AG04449 (cell line): ENCODE results near the gene EIF2D.

Experiments used
- CTCF ChIA-PET: fragments of 350-600 bp; formaldehyde crosslinking; extraction: SDS; loops from one replicate; lab custom pipeline; 2021; ENCODE audit warnings: antibody characterized with exemption; lab: Yijun Ruan, JAX
- POLR2A ChIA-PET: fragments of 400-600, 350-600 bp; formaldehyde crosslinking; extraction: SDS; loops from one replicate; lab custom pipeline; 2020; ENCODE audit warnings: antibody characterized with exemption, inconsistent platforms; lab: Yijun Ruan, JAX
- DNase-seq: peaks from one replicate; pipeline ENCODE4 v3.0.0-alpha.2; 2010; ENCODE audit warnings: low read depth, low spot score
- H3K4me3 ChIP-seq: 2 replicates; pipeline ENCODE4 v1.5.1; 2011; ENCODE audit warnings: low read depth, mild to moderate bottlenecking, control low read depth, low read length
- TF ChIP-seq, protein P1 (sequence below): IDR thresholded peaks from one replicate; pipeline ENCODE4 v1.5.1; 2011; ENCODE audit warnings: mild to moderate bottlenecking, moderate library complexity, low read length, control low read depth, inconsistent platforms; ENCODE audit not compliant: insufficient read depth; ENCODE audit errors: missing control alignments

Gene EIF2D

DNA sequence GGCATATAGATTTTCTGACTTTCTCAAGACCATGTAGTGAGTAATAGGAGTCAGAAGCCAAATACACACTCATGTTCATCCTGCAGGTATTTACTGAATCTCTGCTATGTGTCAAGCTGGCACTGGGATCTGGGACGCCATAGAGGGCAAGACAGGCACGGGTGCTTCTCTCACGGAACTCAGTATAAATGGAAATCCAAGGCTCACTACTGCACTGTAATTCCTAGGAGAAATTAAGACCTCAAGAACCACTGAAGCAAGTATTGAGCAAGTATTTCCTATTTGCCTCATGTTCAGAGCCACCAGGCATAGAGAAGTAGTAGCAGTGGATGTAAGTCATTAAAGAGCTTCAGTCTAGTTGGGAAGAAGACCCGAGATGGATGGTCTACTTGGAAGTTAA is 38.9 kb downstream of the EIF2D start:
- no peak for DNase-seq
- TF ChIP-seq, protein P1, sequence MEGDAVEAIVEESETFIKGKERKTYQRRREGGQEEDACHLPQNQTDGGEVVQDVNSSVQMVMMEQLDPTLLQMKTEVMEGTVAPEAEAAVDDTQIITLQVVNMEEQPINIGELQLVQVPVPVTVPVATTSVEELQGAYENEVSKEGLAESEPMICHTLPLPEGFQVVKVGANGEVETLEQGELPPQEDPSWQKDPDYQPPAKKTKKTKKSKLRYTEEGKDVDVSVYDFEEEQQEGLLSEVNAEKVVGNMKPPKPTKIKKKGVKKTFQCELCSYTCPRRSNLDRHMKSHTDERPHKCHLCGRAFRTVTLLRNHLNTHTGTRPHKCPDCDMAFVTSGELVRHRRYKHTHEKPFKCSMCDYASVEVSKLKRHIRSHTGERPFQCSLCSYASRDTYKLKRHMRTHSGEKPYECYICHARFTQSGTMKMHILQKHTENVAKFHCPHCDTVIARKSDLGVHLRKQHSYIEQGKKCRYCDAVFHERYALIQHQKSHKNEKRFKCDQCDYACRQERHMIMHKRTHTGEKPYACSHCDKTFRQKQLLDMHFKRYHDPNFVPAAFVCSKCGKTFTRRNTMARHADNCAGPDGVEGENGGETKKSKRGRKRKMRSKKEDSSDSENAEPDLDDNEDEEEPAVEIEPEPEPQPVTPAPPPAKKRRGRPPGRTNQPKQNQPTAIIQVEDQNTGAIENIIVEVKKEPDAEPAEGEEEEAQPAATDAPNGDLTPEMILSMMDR, result no peak
- CTCF ChIA-PET, result interaction anchor here (0.9 to 16.6 kb wide), 6 partner anchors 10 to 67 kb away, joined by 3 to 215 read pairs (median 3); no protein-coding TSS in a partner anchor
- H3K4me3 ChIP-seq, result no peak overlapping the region
- POLR2A ChIA-PET, result no interaction called here

DNA sequence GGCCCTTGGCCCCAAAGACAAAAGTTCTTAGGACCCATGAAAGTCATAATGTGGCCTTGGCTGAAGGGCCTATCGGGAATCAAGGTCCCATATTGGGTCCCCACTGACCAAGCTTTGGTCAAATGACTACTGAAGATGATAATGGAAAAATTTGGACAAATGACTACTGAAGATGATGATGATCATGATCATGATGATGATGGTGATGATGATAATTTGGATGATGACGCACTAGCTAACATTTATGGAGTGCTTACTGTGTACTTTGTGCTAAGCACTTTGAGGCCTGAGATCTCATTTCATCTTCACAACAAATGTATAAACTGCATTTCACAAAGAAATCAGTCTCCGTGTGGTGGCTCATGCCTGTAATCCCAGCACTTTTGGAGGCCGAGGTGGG is 39.4 kb downstream of the EIF2D start:
- ChIA-PET CTCF (interaction anchor here (0.9 to 16.6 kb wide), 5 partner anchors 9 to 66 kb away, joined by 3 to 215 read pairs (median 3); no protein-coding TSS in a partner anchor), POLR2A (no interaction called here)
- no peak for DNase-seq
- H3K4me3 ChIP-seq, result no peak overlapping the region
- TF ChIP-seq, protein P1, result no peak

DNA sequence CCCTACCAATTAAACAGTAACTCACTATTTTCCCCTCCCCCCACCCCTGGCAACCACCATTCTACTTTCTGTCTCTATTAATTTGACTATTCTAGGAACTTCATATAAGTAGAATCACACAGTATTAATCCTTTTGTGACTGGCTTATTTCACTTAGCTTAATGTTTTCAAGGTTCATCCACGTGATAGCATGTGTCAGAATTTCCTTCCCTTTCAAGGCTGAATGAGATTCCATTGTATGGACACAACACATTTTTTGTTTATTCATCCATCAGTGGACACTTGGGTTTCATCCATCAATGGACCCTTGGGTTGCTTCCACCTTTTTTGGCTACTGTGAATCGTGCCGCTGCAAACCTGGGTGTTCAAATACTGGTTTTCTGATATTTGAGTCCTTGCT is 41.7 kb downstream of the EIF2D start:
- ChIA-PET POLR2A (no interaction called here), CTCF (interaction anchor here (1.0 to 8.9 kb wide), 2 partner anchors 16 to 36 kb away, joined by 4 to 90 read pairs; no protein-coding TSS in a partner anchor)

DNA sequence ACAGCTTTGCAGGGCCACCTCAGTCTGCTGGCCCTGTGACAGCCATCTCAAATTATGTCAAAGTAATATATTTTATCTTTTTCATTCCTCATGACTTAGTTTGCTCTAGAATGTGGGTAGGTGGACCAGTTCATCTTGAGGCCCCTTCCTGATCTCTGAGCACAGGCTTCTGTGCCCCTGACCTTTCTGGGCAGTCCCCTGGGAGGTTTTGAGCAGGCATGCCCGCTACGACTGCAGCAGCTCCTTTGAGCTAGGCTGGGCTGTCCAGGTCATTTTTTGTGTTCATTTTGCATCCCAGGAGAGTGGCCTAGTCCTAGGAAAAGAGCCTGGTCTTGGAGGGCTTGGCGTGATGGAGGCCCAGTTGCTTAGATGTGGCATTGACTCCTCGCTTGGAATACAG is 42.7 kb downstream of the EIF2D start:
- no peak overlapping the region for H3K4me3 ChIP-seq
- POLR2A ChIA-PET, result no interaction called here
- CTCF ChIA-PET, result interaction anchor here (0.8 to 1.4 kb wide), 5 partner anchors 8 to 79 kb away, joined by 3 to 5 read pairs (median 3); no protein-coding TSS in a partner anchor
- TF ChIP-seq, protein P1, result no peak
- no peak for DNase-seq

More for the DNA sequence above, 41.7 kb downstream of the EIF2D start:
- no peak overlapping the region for H3K4me3 ChIP-seq
- no peak for DNase-seq
- TF ChIP-seq, protein P1, result no peak

DNA sequence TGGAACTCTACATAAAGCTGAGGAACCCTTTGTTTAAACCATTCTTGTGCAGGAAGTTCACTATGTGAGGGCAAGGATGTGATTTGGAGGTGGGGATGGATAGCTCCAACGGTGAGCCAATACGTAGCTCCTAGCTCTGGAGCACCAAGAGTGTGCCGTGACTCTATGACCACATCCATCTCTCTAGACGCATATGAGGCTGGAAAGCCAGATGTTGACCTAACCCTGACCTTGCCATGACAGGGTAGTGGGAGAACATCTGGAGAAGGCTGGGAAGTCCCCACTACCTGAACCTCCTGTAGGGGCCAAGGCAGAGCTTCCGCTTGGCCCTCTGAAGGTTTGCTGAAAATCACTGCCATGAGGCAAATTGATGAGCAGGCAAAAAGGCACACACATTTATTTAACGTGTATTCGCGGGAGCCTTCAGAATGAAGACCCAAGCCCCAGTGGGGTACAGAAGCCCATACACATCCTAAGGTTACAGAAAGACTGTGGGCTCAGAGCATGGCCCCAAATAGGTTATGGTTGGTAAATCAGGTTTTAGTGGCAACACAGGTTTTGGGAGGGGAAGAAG is 43.4 kb downstream of the EIF2D start:
- H3K4me3 ChIP-seq, result no peak overlapping the region
- ChIA-PET POLR2A (no interaction called here), CTCF (interaction anchor here (0.8 to 1.8 kb wide), 11 partner anchors 9 to 93 kb away, joined by 3 to 17 read pairs (median 3); no protein-coding TSS in a partner anchor)
- no peak for DNase-seq
- TF ChIP-seq, protein P1, result no peak

DNA sequence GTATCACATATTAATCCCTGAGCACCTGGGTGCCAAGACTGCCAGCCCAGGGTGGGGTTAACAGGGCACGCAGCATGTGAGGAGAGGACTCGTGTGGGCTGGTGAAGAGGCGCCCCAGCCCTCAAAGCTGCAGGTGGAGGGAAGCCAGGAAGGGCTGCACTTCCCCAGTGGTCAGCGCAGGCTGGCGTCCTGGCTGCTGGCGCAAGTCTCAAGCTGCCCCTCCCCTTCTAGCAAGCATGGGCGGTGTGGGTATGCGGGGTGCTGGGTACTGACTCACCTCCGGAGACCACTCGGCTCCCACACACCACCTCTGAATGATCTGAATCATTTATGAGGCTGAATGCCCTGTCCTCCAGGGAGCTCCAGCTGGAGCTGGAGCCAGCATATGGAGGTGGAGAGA is 44.0 kb downstream of the EIF2D start:
- ChIA-PET CTCF (interaction anchor here (0.8 to 1.8 kb wide), 10 partner anchors 8 to 92 kb away, joined by 3 to 17 read pairs (median 4); no protein-coding TSS in a partner anchor), POLR2A (no interaction called here)
- TF ChIP-seq, protein P1, result no peak
- no peak overlapping the region for H3K4me3 ChIP-seq
- DNase-seq, result no peak
